ENCODE measurements around the gene POU6F2.
A peak's percentile ranks its signal among the peaks of the same experiment; 100 is the strongest.

Gene POU6F2

GRCh38 chr7:39130857-39131526 lies 153.3 kb downstream of the POU6F2 start:
- H3K36me3 ChIP-seq (ENCODE audit: control insufficient read depth in 1 of 2, insufficient read depth in 2 of 2, low read length in 2 of 2): no peaks in the 10 kb centered on the region
- H3K4me1 ChIP-seq (ENCODE audit: control insufficient read depth in 1 of 2, insufficient read depth in 2 of 2, low read length in 2 of 2): no peaks in the 10 kb centered on the region
- no peaks in the 10 kb centered on the region for H3K27me3 ChIP-seq (ENCODE audit: low read depth, low read length)
- H3K27ac ChIP-seq (ENCODE audit: low read length): no peak overlapping the region
- no peaks in the 10 kb centered on the region for H3K9me3 ChIP-seq (ENCODE audit: control insufficient read depth in 1 of 2, low read length in 2 of 2)
- peak overlapping the region in 1 of 2 donors; percentile 47 for H3K4me3 ChIP-seq (ENCODE audit: low read depth in 1 of 2, low read length in 2 of 2)

- no peaks in the 10 kb centered on the region for H3K27me3 ChIP-seq (ENCODE audit: low read depth, low read length)
- H3K4me3 ChIP-seq (ENCODE audit: low read depth in 1 of 2, low read length in 2 of 2): no peak overlapping the region
- H3K9me3 ChIP-seq (ENCODE audit: control insufficient read depth in 1 of 2, low read length in 2 of 2): no peaks in the 10 kb centered on the region
- no peaks in the 10 kb centered on the region for H3K36me3 ChIP-seq (ENCODE audit: control insufficient read depth in 1 of 2, insufficient read depth in 2 of 2, low read length in 2 of 2)
- no peak overlapping the region for H3K27ac ChIP-seq (ENCODE audit: low read length)
- no peaks in the 10 kb centered on the region for H3K4me1 ChIP-seq (ENCODE audit: control insufficient read depth in 1 of 2, insufficient read depth in 2 of 2, low read length in 2 of 2)
Observed at GRCh38 chr7:39132306-39132705, 154.6 kb downstream of the POU6F2 start.

GRCh38 chr7:39133088-39133487 lies 155.4 kb downstream of the POU6F2 start:
- no peak overlapping the region for H3K27ac ChIP-seq (ENCODE audit: low read length)
- H3K27me3 ChIP-seq (ENCODE audit: low read depth, low read length): no peaks in the 10 kb centered on the region
- no peak overlapping the region for H3K4me3 ChIP-seq (ENCODE audit: low read depth in 1 of 2, low read length in 2 of 2)
- no peaks in the 10 kb centered on the region for H3K36me3 ChIP-seq (ENCODE audit: control insufficient read depth in 1 of 2, insufficient read depth in 2 of 2, low read length in 2 of 2)
- no peaks in the 10 kb centered on the region for H3K9me3 ChIP-seq (ENCODE audit: control insufficient read depth in 1 of 2, low read length in 2 of 2)
- no peaks in the 10 kb centered on the region for H3K4me1 ChIP-seq (ENCODE audit: control insufficient read depth in 1 of 2, insufficient read depth in 2 of 2, low read length in 2 of 2)

- H3K9me3 ChIP-seq (ENCODE audit: control insufficient read depth in 1 of 2, low read length in 2 of 2): peaks cover 0 to 3% of the 10 kb centered on the region in 2 donors
- H3K4me3 ChIP-seq (ENCODE audit: low read depth in 1 of 2, low read length in 2 of 2): no peak overlapping the region
- H3K27me3 ChIP-seq (ENCODE audit: low read depth, low read length): no peaks in the 10 kb centered on the region
- H3K36me3 ChIP-seq (ENCODE audit: control insufficient read depth in 1 of 2, insufficient read depth in 2 of 2, low read length in 2 of 2): no peaks in the 10 kb centered on the region
- no peaks in the 10 kb centered on the region for H3K4me1 ChIP-seq (ENCODE audit: control insufficient read depth in 1 of 2, insufficient read depth in 2 of 2, low read length in 2 of 2)
- H3K27ac ChIP-seq (ENCODE audit: low read length): no peak overlapping the region
Observed at GRCh38 chr7:39137480-39137879, 159.8 kb downstream of the POU6F2 start.

GRCh38 chr7:39142750-39143149 lies 165.0 kb downstream of the POU6F2 start:
- no peak overlapping the region for H3K27ac ChIP-seq (ENCODE audit: low read length)
- no peaks in the 10 kb centered on the region for H3K4me1 ChIP-seq (ENCODE audit: control insufficient read depth in 1 of 2, insufficient read depth in 2 of 2, low read length in 2 of 2)
- no peaks in the 10 kb centered on the region for H3K27me3 ChIP-seq (ENCODE audit: low read depth, low read length)
- H3K4me3 ChIP-seq (ENCODE audit: low read depth in 1 of 2, low read length in 2 of 2): no peak overlapping the region
- peaks cover 0 to 3% of the 10 kb centered on the region in 2 donors for H3K9me3 ChIP-seq (ENCODE audit: control insufficient read depth in 1 of 2, low read length in 2 of 2)
- H3K36me3 ChIP-seq (ENCODE audit: control insufficient read depth in 1 of 2, insufficient read depth in 2 of 2, low read length in 2 of 2): no peaks in the 10 kb centered on the region

- Histone ChIP-seq H3K27ac (ENCODE audit: low read length) (no peak overlapping the region), H3K4me3 (ENCODE audit: low read depth in 1 of 2, low read length in 2 of 2) (no peak overlapping the region), H3K4me1 (ENCODE audit: control insufficient read depth in 1 of 2, insufficient read depth in 2 of 2, low read length in 2 of 2) (no peaks in the 10 kb centered on the region), H3K36me3 (ENCODE audit: control insufficient read depth in 1 of 2, insufficient read depth in 2 of 2, low read length in 2 of 2) (no peaks in the 10 kb centered on the region), H3K9me3 (ENCODE audit: control insufficient read depth in 1 of 2, low read length in 2 of 2) (peaks cover 0 to 3% of the 10 kb centered on the region in 2 donors), H3K27me3 (ENCODE audit: low read depth, low read length) (no peaks in the 10 kb centered on the region)
Observed at GRCh38 chr7:39144420-39144819, 166.7 kb downstream of the POU6F2 start.

GRCh38 chr7:39145283-39145682 lies 167.6 kb downstream of the POU6F2 start:
- no peak overlapping the region for H3K4me3 ChIP-seq (ENCODE audit: low read depth in 1 of 2, low read length in 2 of 2)
- no peak overlapping the region for H3K27ac ChIP-seq (ENCODE audit: low read length)
- H3K27me3 ChIP-seq (ENCODE audit: low read depth, low read length): no peaks in the 10 kb centered on the region
- H3K4me1 ChIP-seq (ENCODE audit: control insufficient read depth in 1 of 2, insufficient read depth in 2 of 2, low read length in 2 of 2): no peaks in the 10 kb centered on the region
- peaks cover 0 to 3% of the 10 kb centered on the region in 2 donors for H3K9me3 ChIP-seq (ENCODE audit: control insufficient read depth in 1 of 2, low read length in 2 of 2)
- H3K36me3 ChIP-seq (ENCODE audit: control insufficient read depth in 1 of 2, insufficient read depth in 2 of 2, low read length in 2 of 2): no peaks in the 10 kb centered on the region

- no peak overlapping the region for H3K27ac ChIP-seq (ENCODE audit: low read length)
- no peaks in the 10 kb centered on the region for H3K9me3 ChIP-seq (ENCODE audit: control insufficient read depth in 1 of 2, low read length in 2 of 2)
- H3K36me3 ChIP-seq (ENCODE audit: control insufficient read depth in 1 of 2, insufficient read depth in 2 of 2, low read length in 2 of 2): no peaks in the 10 kb centered on the region
Observed at GRCh38 chr7:39145935-39146334, 168.2 kb downstream of the POU6F2 start.

GRCh38 chr7:39152701-39153100 lies 175.0 kb downstream of the POU6F2 start:
- Histone ChIP-seq H3K4me1 (ENCODE audit: control insufficient read depth in 1 of 2, insufficient read depth in 2 of 2, low read length in 2 of 2) (no peaks in the 10 kb centered on the region), H3K27ac (ENCODE audit: low read length) (no peak overlapping the region), H3K4me3 (ENCODE audit: low read depth in 1 of 2, low read length in 2 of 2) (no peak overlapping the region), H3K9me3 (ENCODE audit: control insufficient read depth in 1 of 2, low read length in 2 of 2) (no peaks in the 10 kb centered on the region), H3K36me3 (ENCODE audit: control insufficient read depth in 1 of 2, insufficient read depth in 2 of 2, low read length in 2 of 2) (no peaks in the 10 kb centered on the region), H3K27me3 (ENCODE audit: low read depth, low read length) (no peaks in the 10 kb centered on the region)

More at GRCh38 chr7:39145935-39146334, 168.2 kb downstream of the POU6F2 start:
- Histone ChIP-seq H3K4me3 (ENCODE audit: low read depth in 1 of 2, low read length in 2 of 2) (no peak overlapping the region), H3K4me1 (ENCODE audit: control insufficient read depth in 1 of 2, insufficient read depth in 2 of 2, low read length in 2 of 2) (no peaks in the 10 kb centered on the region), H3K27me3 (ENCODE audit: low read depth, low read length) (no peaks in the 10 kb centered on the region)

- no peaks in the 10 kb centered on the region for H3K4me1 ChIP-seq (ENCODE audit: control insufficient read depth in 1 of 2, insufficient read depth in 2 of 2, low read length in 2 of 2)
- no peak overlapping the region for H3K27ac ChIP-seq (ENCODE audit: low read length)
- H3K9me3 ChIP-seq (ENCODE audit: control insufficient read depth in 1 of 2, low read length in 2 of 2): no peaks in the 10 kb centered on the region
- no peaks in the 10 kb centered on the region for H3K36me3 ChIP-seq (ENCODE audit: control insufficient read depth in 1 of 2, insufficient read depth in 2 of 2, low read length in 2 of 2)
- H3K27me3 ChIP-seq (ENCODE audit: low read depth, low read length): no peaks in the 10 kb centered on the region
- no peak overlapping the region for H3K4me3 ChIP-seq (ENCODE audit: low read depth in 1 of 2, low read length in 2 of 2)
Observed at GRCh38 chr7:39153113-39153512, 175.4 kb downstream of the POU6F2 start.

- Histone ChIP-seq H3K27me3 (ENCODE audit: low read depth, low read length) (no peaks in the 10 kb centered on the region), H3K27ac (ENCODE audit: low read length) (no peak overlapping the region), H3K9me3 (ENCODE audit: control insufficient read depth in 1 of 2, low read length in 2 of 2) (no peaks in the 10 kb centered on the region), H3K4me3 (ENCODE audit: low read depth in 1 of 2, low read length in 2 of 2) (no peak overlapping the region), H3K4me1 (ENCODE audit: control insufficient read depth in 1 of 2, insufficient read depth in 2 of 2, low read length in 2 of 2) (no peaks in the 10 kb centered on the region), H3K36me3 (ENCODE audit: control insufficient read depth in 1 of 2, insufficient read depth in 2 of 2, low read length in 2 of 2) (no peaks in the 10 kb centered on the region)
Observed at GRCh38 chr7:39153647-39154046, 175.9 kb downstream of the POU6F2 start.

GRCh38 chr7:39154815-39155214 lies 177.1 kb downstream of the POU6F2 start:
- no peaks in the 10 kb centered on the region for H3K27me3 ChIP-seq (ENCODE audit: low read depth, low read length)
- H3K4me1 ChIP-seq (ENCODE audit: control insufficient read depth in 1 of 2, insufficient read depth in 2 of 2, low read length in 2 of 2): no peaks in the 10 kb centered on the region
- H3K4me3 ChIP-seq (ENCODE audit: low read depth in 1 of 2, low read length in 2 of 2): no peak overlapping the region
- no peaks in the 10 kb centered on the region for H3K9me3 ChIP-seq (ENCODE audit: control insufficient read depth in 1 of 2, low read length in 2 of 2)
- H3K36me3 ChIP-seq (ENCODE audit: control insufficient read depth in 1 of 2, insufficient read depth in 2 of 2, low read length in 2 of 2): no peaks in the 10 kb centered on the region
- no peak overlapping the region for H3K27ac ChIP-seq (ENCODE audit: low read length)

Data from muscle layer of duodenum (tissue), 2 donors.